HepG2 (cell line): ENCODE results near the gene BCL2L2. TPM values are rescaled to one million over a fixed set of nuclear protein-coding genes. Genes with fewer than 3 reads are reported as not detected.

Source experiments
- CBX5 ChIP-seq: sonication (generic); formaldehyde crosslinking; IDR thresholded peaks from 2 replicates; pipeline ENCODE4 v1.4.0; 2020; ENCODE audit warnings: missing genetic modification reagents, borderline replicate concordance
- CEBPB ChIP-seq: IDR thresholded peaks from 2 replicates; pipeline ENCODE4 v1.6.1; 2011; ENCODE audit warnings: low read depth, low read length, improper control_type of control experiment, borderline replicate concordance
- GATAD2A ChIP-seq: IDR thresholded peaks from 2 replicates; pipeline ENCODE4 v1.6.1; 2016
- GTF2F1 ChIP-seq: fragments of 150-350 bp; IDR thresholded peaks from 2 replicates; pipeline ENCODE4 v1.6.1; 2014; ENCODE audit warnings: low read length
- HMGA1 ChIP-seq: sonication (generic); formaldehyde crosslinking; conservative IDR thresholded peaks from 2 replicates; pipeline ENCODE4 v1.4.0; 2020; ENCODE audit warnings: missing genetic modification reagents
- JARID2 ChIP-seq: sonication (generic); formaldehyde crosslinking; IDR thresholded peaks from 2 replicates; pipeline ENCODE4 v1.8.1; 2023; ENCODE audit warnings: missing genetic modification reagents, inconsistent platforms; ENCODE audit not compliant: insufficient replicate concordance
- NFKBIZ ChIP-seq: IDR thresholded peaks from 2 replicates; pipeline ENCODE4 v1.6.1; 2018; ENCODE audit warnings: missing genetic modification reagents, missing compliant biosample characterization
- RXRA ChIP-seq: sonication (generic); formaldehyde crosslinking; IDR thresholded peaks from 2 replicates; pipeline ENCODE4 v1.5.1; 2020; ENCODE audit warnings: missing genetic modification reagents
- TMF1 ChIP-seq: sonication (generic); formaldehyde crosslinking; IDR thresholded peaks from 2 replicates; pipeline ENCODE4 v1.8.1; 2022; ENCODE audit warnings: low read depth, missing genetic modification reagents
- XRCC5 ChIP-seq: fragments of 200-400 bp; formaldehyde crosslinking; optimal IDR thresholded peaks from 2 replicates; pipeline ENCODE3; 2017; ENCODE audit warnings: mild to moderate bottlenecking, low read length
- ZIK1 ChIP-seq: sonication (generic); formaldehyde crosslinking; IDR thresholded peaks from 2 replicates; pipeline ENCODE4 v1.5.0; 2020; ENCODE audit warnings: mild to moderate bottlenecking, low read depth, missing genetic modification reagents, borderline replicate concordance
- ZNF138 ChIP-seq: sonication (generic); formaldehyde crosslinking; IDR thresholded peaks from 2 replicates; pipeline ENCODE4 v1.5.0; 2020; ENCODE audit warnings: mild to moderate bottlenecking, low read depth, missing genetic modification reagents
- ZNF451 ChIP-seq: sonication (generic); formaldehyde crosslinking; IDR thresholded peaks from 2 replicates; pipeline ENCODE4 v1.5.0; 2020; ENCODE audit warnings: mild to moderate bottlenecking, missing genetic modification reagents
- ZNF563 ChIP-seq: sonication (generic); formaldehyde crosslinking; IDR thresholded peaks from 2 replicates; pipeline ENCODE4 v1.8.0; 2022; ENCODE audit warnings: mild to moderate bottlenecking, moderate library complexity, missing genetic modification reagents
- ZNF567 ChIP-seq: sonication (generic); formaldehyde crosslinking; IDR thresholded peaks from 2 replicates; pipeline ENCODE4 v1.8.1; 2023; ENCODE audit warnings: mild to moderate bottlenecking, missing genetic modification reagents, borderline replicate concordance
- ZNF598 ChIP-seq: sonication (generic); formaldehyde crosslinking; IDR thresholded peaks from 2 replicates; pipeline ENCODE4 v1.5.1; 2020; ENCODE audit warnings: mild to moderate bottlenecking, missing genetic modification reagents, borderline replicate concordance
- ZNF724P ChIP-seq: sonication (generic); formaldehyde crosslinking; IDR thresholded peaks from 2 replicates; pipeline ENCODE4 v1.8.0; 2022; ENCODE audit warnings: missing genetic modification reagents, borderline replicate concordance
- polyA plus RNA-seq, 8 experiments: library from polyadenylated mRNA; depleted of rRNA in 3 of 8; stranded (reverse) in 7 of 8; unstranded in 1 of 8; fragments of >200 nt; fragmentation: Illumina TruSeq in 4 of 8; extraction: Trizol in 4 of 8; gene quantifications; 2 replicates each; pipeline versions ENCODE4 v1.2.1 to v1.2.3, GENCODE V29; 2011 to 2016; ENCODE audit warnings: low read depth in 4 of 8, missing spikeins in 1 of 8, mixed read lengths in 1 of 8; ENCODE audit not compliant: insufficient read depth in 1 of 8
- total RNA-seq, 5 experiments: library from RNA; depleted of rRNA; stranded (reverse); fragments of >200 nt; fragmentation: Illumina TruSeq; extraction: Trizol; gene quantifications; 2 replicates each; pipeline ENCODE4 v1.2.3, GENCODE V29; 2016; ENCODE audit warnings: low read depth in 1 of 5
- TF ChIP-seq, protein P1 (sequence below): sonication (generic); formaldehyde crosslinking; IDR thresholded peaks from 2 replicates; pipeline ENCODE4 v1.4.0; 2020; ENCODE audit warnings: mild to moderate bottlenecking, missing genetic modification reagents
- TF ChIP-seq, protein P2 (sequence below): sonication (generic); formaldehyde crosslinking; IDR thresholded peaks from 2 replicates; pipeline ENCODE4 v1.5.1; 2020; ENCODE audit warnings: missing genetic modification reagents, mild to moderate bottlenecking, borderline replicate concordance
- TF ChIP-seq, protein P3 (sequence below): sonication (generic); formaldehyde crosslinking; IDR thresholded peaks from 2 replicates; pipeline ENCODE4 v1.8.1; 2023; ENCODE audit warnings: mild to moderate bottlenecking, inconsistent platforms, moderate library complexity, missing genetic modification reagents, borderline replicate concordance
- TF ChIP-seq, protein P4 (sequence below): sonication (generic); formaldehyde crosslinking; IDR thresholded peaks from 2 replicates; pipeline ENCODE4 v1.5.0; 2020; ENCODE audit warnings: mild to moderate bottlenecking, missing genetic modification reagents, borderline replicate concordance
- TF ChIP-seq, protein P5 (sequence below): sonication (generic); formaldehyde crosslinking; IDR thresholded peaks from 2 replicates; pipeline ENCODE4 v1.4.0; 2020; ENCODE audit warnings: missing genetic modification reagents

The BCL2L2 gene
- total and polyA plus RNA-seq, 2 of the 13 experiments (the other 11 are each of a cell fraction or from before 2014, with no cell fraction given), result 28.1 to 49.8 TPM

DNA sequence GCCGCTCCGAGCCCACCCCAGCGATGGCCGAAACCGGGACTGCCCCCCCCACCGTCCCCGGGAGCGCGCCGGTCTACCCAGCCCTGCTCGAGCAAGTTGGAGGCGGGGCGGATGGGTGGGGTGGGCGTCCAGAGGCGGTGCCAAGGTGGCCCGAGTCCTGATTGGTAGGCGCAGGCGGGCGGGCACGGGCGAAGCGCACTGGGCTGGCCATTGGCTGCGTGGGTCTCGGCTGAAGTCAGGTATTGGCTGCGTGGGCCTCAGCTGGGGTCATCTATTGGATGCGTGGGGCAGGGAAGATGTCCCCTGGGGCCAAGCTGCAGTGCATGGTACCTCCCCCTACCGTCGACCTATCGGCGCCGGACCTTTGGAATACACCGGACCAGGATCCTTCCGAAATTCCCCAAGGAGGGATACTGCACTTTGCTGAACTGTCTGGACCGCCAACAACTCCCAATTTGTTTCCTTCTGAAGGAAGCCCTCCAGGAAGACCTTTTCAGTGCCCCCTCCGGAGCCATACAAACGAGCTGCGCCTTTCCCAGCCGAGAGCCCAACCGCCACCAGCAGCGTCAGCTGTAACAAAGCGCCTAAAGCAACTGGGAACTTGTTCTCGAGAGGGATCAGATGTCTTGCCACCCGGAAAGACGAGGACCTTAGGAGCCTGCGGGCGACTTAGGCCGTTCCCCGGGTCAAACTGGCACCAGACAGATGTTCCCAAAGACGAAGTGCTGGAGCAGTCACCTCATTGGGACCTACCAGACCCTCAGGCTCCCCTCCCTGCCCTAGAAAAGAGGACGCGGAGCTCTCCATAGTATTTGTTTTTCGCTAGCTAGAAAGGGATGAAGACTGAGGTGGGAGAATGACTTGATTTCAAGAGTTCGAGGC, 20.4 kb upstream of the BCL2L2 start, which contains the start of gene HOMEZ (continued):
- TF ChIP-seq RXRA (CRISPR knock-in tag), result peak; percentile 77
- TF ChIP-seq ZNF598 (CRISPR knock-in tag), result peak; percentile 100
- TF ChIP-seq, protein P1, sequence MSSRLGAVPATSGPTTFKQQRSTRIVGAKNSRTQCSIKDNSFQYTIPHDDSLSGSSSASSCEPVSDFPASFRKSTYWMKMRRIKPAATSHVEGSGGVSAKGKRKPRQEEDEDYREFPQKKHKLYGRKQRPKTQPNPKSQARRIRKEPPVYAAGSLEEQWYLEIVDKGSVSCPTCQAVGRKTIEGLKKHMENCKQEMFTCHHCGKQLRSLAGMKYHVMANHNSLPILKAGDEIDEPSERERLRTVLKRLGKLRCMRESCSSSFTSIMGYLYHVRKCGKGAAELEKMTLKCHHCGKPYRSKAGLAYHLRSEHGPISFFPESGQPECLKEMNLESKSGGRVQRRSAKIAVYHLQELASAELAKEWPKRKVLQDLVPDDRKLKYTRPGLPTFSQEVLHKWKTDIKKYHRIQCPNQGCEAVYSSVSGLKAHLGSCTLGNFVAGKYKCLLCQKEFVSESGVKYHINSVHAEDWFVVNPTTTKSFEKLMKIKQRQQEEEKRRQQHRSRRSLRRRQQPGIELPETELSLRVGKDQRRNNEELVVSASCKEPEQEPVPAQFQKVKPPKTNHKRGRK (CRISPR knock-in tag), result no peak
- no peak for TF ChIP-seq CEBPB
- TF ChIP-seq ZNF724P (CRISPR knock-in tag), result peak; percentile 90
- TF ChIP-seq HMGA1 (CRISPR knock-in tag), result 0 out of 2 replicates have a peak, but pooled peaks have one; percentile 90
- TF ChIP-seq TMF1 (CRISPR knock-in tag), result peak; percentile 60; the same call in 1 of the 2 replicates
- TF ChIP-seq NFKBIZ (CRISPR knock-in tag), result peak; percentile 75; the same call in 1 of the 2 replicates
- peak; percentile 55; the same call in 1 of the 2 replicates for TF ChIP-seq ZNF567
- peak; percentile 64; the same call in 1 of the 2 replicates for TF ChIP-seq ZIK1
- no peak for TF ChIP-seq JARID2 (CRISPR knock-in tag)
- peak; percentile 51; the same call in 1 of the 2 replicates for TF ChIP-seq ZNF451 (CRISPR knock-in tag)
- TF ChIP-seq GATAD2A (CRISPR knock-in tag), result peak; percentile 77
- TF ChIP-seq, protein P2, sequence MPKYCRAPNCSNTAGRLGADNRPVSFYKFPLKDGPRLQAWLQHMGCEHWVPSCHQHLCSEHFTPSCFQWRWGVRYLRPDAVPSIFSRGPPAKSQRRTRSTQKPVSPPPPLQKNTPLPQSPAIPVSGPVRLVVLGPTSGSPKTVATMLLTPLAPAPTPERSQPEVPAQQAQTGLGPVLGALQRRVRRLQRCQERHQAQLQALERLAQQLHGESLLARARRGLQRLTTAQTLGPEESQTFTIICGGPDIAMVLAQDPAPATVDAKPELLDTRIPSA, result peak; percentile 92; the same call in 1 of the 2 replicates
- TF ChIP-seq ZNF138 (CRISPR knock-in tag), result peak; percentile 13; the same call in 1 of the 2 replicates
- TF ChIP-seq, protein P3, sequence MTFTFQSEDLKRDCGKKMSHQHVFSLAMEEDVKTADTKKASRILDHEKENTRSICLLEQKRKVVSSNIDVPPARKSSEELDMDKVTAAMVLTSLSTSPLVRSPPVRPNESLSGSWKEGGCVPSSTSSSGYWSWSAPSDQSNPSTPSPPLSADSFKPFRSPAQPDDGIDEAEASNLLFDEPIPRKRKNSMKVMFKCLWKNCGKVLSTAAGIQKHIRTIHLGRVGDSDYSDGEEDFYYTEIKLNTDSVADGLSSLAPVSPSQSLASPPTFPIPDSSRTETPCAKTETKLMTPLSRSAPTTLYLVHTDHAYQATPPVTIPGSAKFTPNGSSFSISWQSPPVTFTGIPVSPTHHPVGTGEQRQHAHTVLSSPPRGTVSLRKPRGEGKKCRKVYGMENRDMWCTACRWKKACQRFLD (CRISPR knock-in tag), result peak; percentile 96; the same call in 1 of the 2 replicates
- TF ChIP-seq GTF2F1, result 0 out of 2 replicates have a peak, but pooled peaks have one; percentile 43
- TF ChIP-seq, protein P4, sequence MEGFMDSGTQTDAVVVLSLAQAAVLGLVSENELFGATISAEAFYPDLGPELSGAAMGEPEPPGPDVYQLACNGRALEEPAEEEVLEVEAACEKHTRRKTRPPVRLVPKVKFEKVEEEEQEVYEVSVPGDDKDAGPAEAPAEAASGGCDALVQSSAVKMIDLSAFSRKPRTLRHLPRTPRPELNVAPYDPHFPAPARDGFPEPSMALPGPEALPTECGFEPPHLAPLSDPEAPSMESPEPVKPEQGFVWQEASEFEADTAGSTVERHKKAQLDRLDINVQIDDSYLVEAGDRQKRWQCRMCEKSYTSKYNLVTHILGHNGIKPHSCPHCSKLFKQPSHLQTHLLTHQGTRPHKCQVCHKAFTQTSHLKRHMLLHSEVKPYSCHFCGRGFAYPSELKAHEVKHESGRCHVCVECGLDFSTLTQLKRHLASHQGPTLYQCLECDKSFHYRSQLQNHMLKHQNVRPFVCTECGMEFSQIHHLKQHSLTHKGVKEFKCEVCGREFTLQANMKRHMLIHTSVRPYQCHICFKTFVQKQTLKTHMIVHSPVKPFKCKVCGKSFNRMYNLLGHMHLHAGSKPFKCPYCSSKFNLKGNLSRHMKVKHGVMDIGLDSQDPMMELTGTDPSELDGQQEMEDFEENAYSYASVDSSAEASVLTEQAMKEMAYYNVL (CRISPR knock-in tag), result peak; percentile 95
- peak; percentile 71 for TF ChIP-seq CBX5 (CRISPR knock-in tag)
- TF ChIP-seq XRCC5, result peak; percentile 89
- no peak; the same call in 1 of the 2 replicates for TF ChIP-seq ZNF563 (CRISPR knock-in tag)
- TF ChIP-seq, protein P5, sequence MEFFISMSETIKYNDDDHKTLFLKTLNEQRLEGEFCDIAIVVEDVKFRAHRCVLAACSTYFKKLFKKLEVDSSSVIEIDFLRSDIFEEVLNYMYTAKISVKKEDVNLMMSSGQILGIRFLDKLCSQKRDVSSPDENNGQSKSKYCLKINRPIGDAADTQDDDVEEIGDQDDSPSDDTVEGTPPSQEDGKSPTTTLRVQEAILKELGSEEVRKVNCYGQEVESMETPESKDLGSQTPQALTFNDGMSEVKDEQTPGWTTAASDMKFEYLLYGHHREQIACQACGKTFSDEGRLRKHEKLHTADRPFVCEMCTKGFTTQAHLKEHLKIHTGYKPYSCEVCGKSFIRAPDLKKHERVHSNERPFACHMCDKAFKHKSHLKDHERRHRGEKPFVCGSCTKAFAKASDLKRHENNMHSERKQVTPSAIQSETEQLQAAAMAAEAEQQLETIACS, result peak; percentile 92
